Central memory CD8-positive, alpha-beta T cell (primary cell): ENCODE results near the gene DSTN.
A peak's percentile ranks its signal among the peaks of the same experiment; 100 is the strongest.

Experiments
- ATAC-seq: fragments of 150-1000 bp; cut with Tn5 transposase; replicated peaks from 2 replicates; pipeline ENCODE4 v1.10.0; 2022; ENCODE audit warnings: mild to moderate bottlenecking, moderate FRiP score, moderate number of reproducible peaks; ENCODE audit not compliant: poor library complexity, severe bottlenecking; ENCODE audit errors: extremely low read depth
- DNase-seq, 2 donors: peaks; one replicate each; pipeline ENCODE4 v3.0.0; 2021; ENCODE audit warnings: low spot score in 2 of 2
- H3K27ac Mint-ChIP-seq: one replicate; pipeline ENCODE4 v1.8.0; 2022; ENCODE audit warnings: low read depth, mild to moderate bottlenecking, moderate library complexity, mixed read lengths
- H3K27me3 Mint-ChIP-seq: one replicate; pipeline ENCODE4 v1.8.0; 2022; ENCODE audit warnings: mixed read lengths
- H3K36me3 Mint-ChIP-seq: one replicate; pipeline ENCODE4 v1.8.0; 2022; ENCODE audit warnings: mild to moderate bottlenecking, moderate library complexity, mixed read lengths; ENCODE audit not compliant: insufficient read depth
- H3K4me1 Mint-ChIP-seq: one replicate; pipeline ENCODE4 v1.8.0; 2022; ENCODE audit warnings: mixed read lengths
- H3K4me3 Mint-ChIP-seq: one replicate; pipeline ENCODE4 v1.8.0; 2022; ENCODE audit warnings: mild to moderate bottlenecking, moderate library complexity, mixed read lengths
- H3K9me3 Mint-ChIP-seq: one replicate; pipeline ENCODE4 v1.8.0; 2022; ENCODE audit warnings: mixed read lengths

DSTN gene

GRCh38 chr20:17569616-17570346 is at the start of gene DSTN:
DSTN (plus strand) TSS chr20:17570075; CDS start chr20:17570209, 134 bp downstream.
- peaks cover 12% of the 10 kb centered on the region for H3K36me3 Mint-ChIP-seq
- ATAC-seq (peak; percentile 88), DNase-seq (peak; percentile 81 to 82)
- peak within 1 kb of the TSS; percentile 97 for H3K4me3 Mint-ChIP-seq
- H3K4me1 Mint-ChIP-seq = peaks cover 34% of the 10 kb centered on the region
- H3K9me3 Mint-ChIP-seq = no peaks in the 10 kb centered on the region
- H3K27me3 Mint-ChIP-seq = no peaks in the 10 kb centered on the region
- peak within 1 kb of the TSS; percentile 94 for H3K27ac Mint-ChIP-seq

- Mint-ChIP-seq H3K27me3 (no peaks in the 10 kb centered on the region), H3K27ac (no peak overlapping the region), H3K36me3 (peaks cover 3% of the 10 kb centered on the region), H3K4me1 (peaks cover 5% of the 10 kb centered on the region), H3K4me3 (no peak overlapping the region), H3K9me3 (no peaks in the 10 kb centered on the region)
- ATAC-seq = no peak
- no peak for DNase-seq
Observed at GRCh38 chr20:17520583-17520982, 49.3 kb upstream of the DSTN start.

GRCh38 chr20:17522528-17522927 is 47.3 kb upstream of the DSTN start:
- Mint-ChIP-seq H3K4me3 (no peak overlapping the region), H3K4me1 (peaks cover 5% of the 10 kb centered on the region), H3K9me3 (no peaks in the 10 kb centered on the region), H3K27me3 (no peaks in the 10 kb centered on the region), H3K27ac (no peak overlapping the region), H3K36me3 (no peaks in the 10 kb centered on the region)
- ATAC-seq (no peak), DNase-seq (no peak)

GRCh38 chr20:17523326-17523725 is 46.5 kb upstream of the DSTN start:
- DNase-seq (no peak), ATAC-seq (no peak)
- Mint-ChIP-seq H3K4me1 (peaks cover 5% of the 10 kb centered on the region), H3K27ac (no peak overlapping the region), H3K9me3 (no peaks in the 10 kb centered on the region), H3K36me3 (no peaks in the 10 kb centered on the region), H3K4me3 (no peak overlapping the region), H3K27me3 (no peaks in the 10 kb centered on the region)

GRCh38 chr20:17524560-17524959 is 45.3 kb upstream of the DSTN start:
- H3K4me1 Mint-ChIP-seq = peaks cover 5% of the 10 kb centered on the region
- H3K27me3 Mint-ChIP-seq = no peaks in the 10 kb centered on the region
- H3K9me3 Mint-ChIP-seq = no peaks in the 10 kb centered on the region
- no peaks in the 10 kb centered on the region for H3K36me3 Mint-ChIP-seq
- no peak for ATAC-seq
- H3K27ac Mint-ChIP-seq = no peak overlapping the region
- DNase-seq = no peak
- no peak overlapping the region for H3K4me3 Mint-ChIP-seq

- no peak for DNase-seq
- H3K27ac Mint-ChIP-seq = no peak overlapping the region
- peaks cover 5% of the 10 kb centered on the region for H3K4me1 Mint-ChIP-seq
- H3K27me3 Mint-ChIP-seq = no peaks in the 10 kb centered on the region
- ATAC-seq = no peak
- H3K9me3 Mint-ChIP-seq = no peaks in the 10 kb centered on the region
- no peaks in the 10 kb centered on the region for H3K36me3 Mint-ChIP-seq
- H3K4me3 Mint-ChIP-seq = no peak overlapping the region
Observed at GRCh38 chr20:17525132-17525531, 44.7 kb upstream of the DSTN start.

GRCh38 chr20:17525650-17526049 is 44.2 kb upstream of the DSTN start:
- Mint-ChIP-seq H3K27ac (no peak overlapping the region), H3K36me3 (no peaks in the 10 kb centered on the region), H3K9me3 (no peaks in the 10 kb centered on the region), H3K4me3 (no peak overlapping the region), H3K27me3 (no peaks in the 10 kb centered on the region), H3K4me1 (peaks cover 2% of the 10 kb centered on the region)
- ATAC-seq (peak; percentile 32), DNase-seq (no peak)

- H3K27ac Mint-ChIP-seq = no peak overlapping the region
- H3K27me3 Mint-ChIP-seq = no peaks in the 10 kb centered on the region
- DNase-seq (no peak), ATAC-seq (no peak)
- no peaks in the 10 kb centered on the region for H3K9me3 Mint-ChIP-seq
- H3K4me1 Mint-ChIP-seq = peaks cover 6% of the 10 kb centered on the region
- H3K36me3 Mint-ChIP-seq = no peaks in the 10 kb centered on the region
- no peak overlapping the region for H3K4me3 Mint-ChIP-seq
Observed at GRCh38 chr20:17529586-17529985, 40.3 kb upstream of the DSTN start.

- no peak for DNase-seq
- Mint-ChIP-seq H3K9me3 (no peaks in the 10 kb centered on the region), H3K27ac (no peak overlapping the region), H3K4me3 (peak overlapping the region; percentile 72), H3K27me3 (no peaks in the 10 kb centered on the region), H3K36me3 (no peaks in the 10 kb centered on the region), H3K4me1 (peaks cover 6% of the 10 kb centered on the region)
- no peak for ATAC-seq
Observed at GRCh38 chr20:17530153-17530552, 39.7 kb upstream of the DSTN start.

GRCh38 chr20:17530716-17531664 is 38.9 kb upstream of the DSTN start, which contains the start of gene BFSP1:
BFSP1 (minus strand) TSS chr20:17531379; CDS start chr20:17531329, 50 bp downstream.
- Mint-ChIP-seq H3K36me3 (no peaks in the 10 kb centered on the region), H3K27me3 (no peaks in the 10 kb centered on the region), H3K4me1 (peaks cover 6% of the 10 kb centered on the region)

GRCh38 chr20:17531665-17532025 is 38.2 kb upstream of the DSTN start:
- H3K27ac Mint-ChIP-seq = no peak overlapping the region
- peaks cover 7% of the 10 kb centered on the region for H3K4me1 Mint-ChIP-seq
- H3K9me3 Mint-ChIP-seq = no peaks in the 10 kb centered on the region
- peak overlapping the region; percentile 72 for H3K4me3 Mint-ChIP-seq
- ATAC-seq (no peak), DNase-seq (no peak)
- no peaks in the 10 kb centered on the region for H3K27me3 Mint-ChIP-seq
- H3K36me3 Mint-ChIP-seq = no peaks in the 10 kb centered on the region

More at GRCh38 chr20:17530716-17531664, 38.9 kb upstream of the DSTN start, which contains the start of gene BFSP1:
- H3K27ac Mint-ChIP-seq = no peak within 1 kb of the TSS
- H3K9me3 Mint-ChIP-seq = no peaks in the 10 kb centered on the region
- DNase-seq (no peak), ATAC-seq (peak; percentile 80)
- H3K4me3 Mint-ChIP-seq = peak within 1 kb of the TSS; percentile 72

- no peak for DNase-seq
- Mint-ChIP-seq H3K27me3 (peaks cover 11% of the 10 kb centered on the region), H3K9me3 (no peaks in the 10 kb centered on the region), H3K4me1 (peaks cover 13% of the 10 kb centered on the region), H3K36me3 (no peaks in the 10 kb centered on the region), H3K4me3 (no peak overlapping the region), H3K27ac (no peak overlapping the region)
- ATAC-seq = no peak
Observed at GRCh38 chr20:17533396-17533795, 36.5 kb upstream of the DSTN start.
